Lower lobe of right lung (tissue), 2 donors: Measurements from ENCODE around the gene LRCH1. TPM values are rescaled to one million over a fixed set of nuclear protein-coding genes. Genes with fewer than 3 reads are reported as not detected.

Source experiments
- ATAC-seq, 2 donors: fragments of 200-7000 bp; cut with Tn5 transposase; one replicate each; pipeline ENCODE4 v1.9.1; 2020 to 2022; ENCODE audit warnings: mild to moderate bottlenecking in 2 of 2, moderate library complexity in 2 of 2
- DNase-seq: peaks from one replicate; pipeline ENCODE4 v3.0.0-alpha.2; 2020
- H3K27ac ChIP-seq: fragments of 200-600 bp; one replicate; pipeline ENCODE4 v1.8.0; 2022
- H3K27me3 ChIP-seq: fragments of 200-600 bp; one replicate; pipeline ENCODE4 v1.8.0; 2022; ENCODE audit warnings: low read depth
- H3K36me3 ChIP-seq: fragments of 200-600 bp; one replicate; pipeline ENCODE4 v1.8.0; 2022; ENCODE audit warnings: mild to moderate bottlenecking
- H3K4me1 ChIP-seq: fragments of 200-600 bp; one replicate; pipeline ENCODE4 v1.8.0; 2022
- H3K4me3 ChIP-seq: fragments of 200-600 bp; one replicate; pipeline ENCODE4 v1.8.0; 2022; ENCODE audit warnings: mild to moderate bottlenecking
- H3K9me3 ChIP-seq: fragments of 200-600 bp; one replicate; pipeline ENCODE4 v1.8.0; 2022
- intact Hi-C: fragments of 100-400 bp; cut with DNase I; formaldehyde crosslinking; loops from one replicate; pipeline ENCODE4 v1.11.0; 2022
- total RNA-seq: library from RNA; stranded (reverse); fragmentation: NEBNext Ultra II Directional; extraction: Animal tissue kit (Norgen Biotek cat#: 25700); gene quantifications from one replicate; pipeline ENCODE4 v1.2.1, GENCODE V29; 2021
- TF ChIP-seq, protein P1 (sequence below): fragments of 200-600 bp; IDR thresholded peaks from one replicate; pipeline ENCODE4 v1.8.0; 2022; ENCODE audit warnings: antibody characterized with exemption, mild to moderate bottlenecking
- donor health status: DM: no; HTN: yes; CAD: no; lungs with severe emphysema.

Gene LRCH1
- total RNA-seq, 1 donor from 2014 or later, result 25.9 TPM

DNA sequence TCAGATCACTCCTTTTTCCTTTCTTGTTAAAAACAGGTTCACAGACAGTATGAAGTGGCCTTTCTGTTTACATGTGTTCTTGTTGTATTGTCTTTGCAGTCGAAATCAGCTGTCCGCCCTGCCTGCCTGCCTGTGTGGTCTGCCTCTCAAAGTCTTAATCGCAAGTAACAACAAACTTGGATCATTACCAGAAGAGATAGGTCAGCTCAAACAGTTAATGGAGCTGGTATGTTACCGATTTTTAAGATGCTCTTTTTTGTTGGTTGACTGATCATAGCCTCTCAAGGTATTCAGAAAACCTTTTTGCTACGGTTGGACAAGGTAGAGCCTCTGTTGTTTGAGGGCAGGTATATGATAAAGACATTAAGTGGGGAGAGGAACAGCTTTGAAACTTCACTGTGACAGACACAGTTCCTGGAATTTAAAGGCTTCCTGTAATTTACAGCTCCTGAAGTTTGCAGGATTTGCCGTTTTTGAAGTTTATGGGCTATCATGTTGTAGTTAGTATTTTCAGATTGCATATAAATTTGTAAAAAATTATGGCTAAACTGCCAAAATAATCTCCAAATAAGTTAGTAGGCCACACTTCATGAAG is 116.1 kb downstream of the LRCH1 start:
- Histone ChIP-seq H3K9me3 (no peaks in the 10 kb centered on the region), H3K27ac (no peak overlapping the region), H3K4me1 (peaks cover 47% of the 10 kb centered on the region), H3K27me3 (no peaks in the 10 kb centered on the region), H3K36me3 (peaks cover 9% of the 10 kb centered on the region), H3K4me3 (no peak overlapping the region)
- no peak for ATAC-seq
- DNase-seq, result no peak
- TF ChIP-seq, protein P1, sequence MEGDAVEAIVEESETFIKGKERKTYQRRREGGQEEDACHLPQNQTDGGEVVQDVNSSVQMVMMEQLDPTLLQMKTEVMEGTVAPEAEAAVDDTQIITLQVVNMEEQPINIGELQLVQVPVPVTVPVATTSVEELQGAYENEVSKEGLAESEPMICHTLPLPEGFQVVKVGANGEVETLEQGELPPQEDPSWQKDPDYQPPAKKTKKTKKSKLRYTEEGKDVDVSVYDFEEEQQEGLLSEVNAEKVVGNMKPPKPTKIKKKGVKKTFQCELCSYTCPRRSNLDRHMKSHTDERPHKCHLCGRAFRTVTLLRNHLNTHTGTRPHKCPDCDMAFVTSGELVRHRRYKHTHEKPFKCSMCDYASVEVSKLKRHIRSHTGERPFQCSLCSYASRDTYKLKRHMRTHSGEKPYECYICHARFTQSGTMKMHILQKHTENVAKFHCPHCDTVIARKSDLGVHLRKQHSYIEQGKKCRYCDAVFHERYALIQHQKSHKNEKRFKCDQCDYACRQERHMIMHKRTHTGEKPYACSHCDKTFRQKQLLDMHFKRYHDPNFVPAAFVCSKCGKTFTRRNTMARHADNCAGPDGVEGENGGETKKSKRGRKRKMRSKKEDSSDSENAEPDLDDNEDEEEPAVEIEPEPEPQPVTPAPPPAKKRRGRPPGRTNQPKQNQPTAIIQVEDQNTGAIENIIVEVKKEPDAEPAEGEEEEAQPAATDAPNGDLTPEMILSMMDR, result no peak
- intact Hi-C loops, result no loop called here

DNA sequence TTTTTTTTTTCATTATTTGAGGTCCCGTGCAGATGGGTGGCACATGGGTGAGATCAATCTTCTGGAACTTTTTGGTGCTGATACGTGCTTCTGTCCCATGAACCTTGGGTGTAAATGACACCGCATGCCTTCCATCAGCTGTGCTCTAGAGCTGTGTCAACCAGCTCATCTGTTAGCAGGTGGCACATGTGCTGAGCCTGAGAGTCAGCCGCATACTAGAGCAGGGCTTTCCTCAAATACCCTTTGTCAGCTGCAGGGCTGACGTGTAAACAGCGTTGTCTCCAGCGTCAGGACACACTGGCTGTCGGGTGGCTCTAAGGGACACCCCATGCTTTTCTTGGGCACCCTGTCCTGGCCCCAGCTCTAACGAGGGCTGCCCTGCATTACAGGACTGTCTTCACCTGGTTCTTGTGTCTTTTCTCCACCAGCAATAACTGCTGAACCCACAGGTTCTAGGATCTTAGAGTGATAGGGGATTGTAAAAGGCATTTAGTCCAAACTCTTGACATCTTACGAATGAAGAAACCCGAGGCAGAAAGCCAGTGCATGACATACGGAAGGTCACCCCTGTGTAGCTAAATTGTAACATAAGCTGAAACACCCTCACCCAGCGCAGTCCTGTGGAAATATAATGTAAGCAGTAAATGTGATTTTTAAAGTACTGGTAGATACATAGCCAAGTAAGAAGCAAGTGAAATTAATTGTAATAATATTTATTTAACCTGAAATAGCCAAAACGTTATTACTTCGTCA is 119.5 kb downstream of the LRCH1 start:
- Histone ChIP-seq H3K27ac (no peak overlapping the region), H3K27me3 (no peaks in the 10 kb centered on the region), H3K9me3 (no peaks in the 10 kb centered on the region), H3K4me3 (no peak overlapping the region), H3K4me1 (peaks cover 27% of the 10 kb centered on the region), H3K36me3 (peaks cover 9% of the 10 kb centered on the region)
- ATAC-seq (no peak), DNase-seq (no peak)
- TF ChIP-seq, protein P1, result no peak
- intact Hi-C loops, result no loop called here

DNA sequence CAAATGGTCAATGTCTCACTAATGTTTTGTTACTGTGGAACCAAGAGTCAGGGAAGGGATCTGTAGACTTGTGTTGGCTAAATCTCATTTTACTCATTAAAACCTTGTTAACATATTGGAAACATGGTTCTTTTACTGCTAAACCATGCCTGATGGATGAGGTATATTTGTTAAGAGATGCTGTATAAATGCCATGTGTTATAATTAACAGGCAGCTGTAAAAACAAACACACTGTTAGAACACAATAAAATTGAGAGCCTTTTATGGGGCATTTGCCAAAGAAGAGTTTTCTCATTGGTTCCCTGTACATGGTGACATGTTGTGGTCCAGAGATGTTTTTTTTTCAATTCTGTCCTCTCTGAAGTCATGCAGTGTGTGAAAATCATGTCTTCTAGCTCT is 122.0 kb downstream of the LRCH1 start:
- intact Hi-C loops, result no loop called here
- H3K9me3 ChIP-seq, result no peaks in the 10 kb centered on the region
- ATAC-seq, result no peak
- no peak overlapping the region for H3K27ac ChIP-seq
- H3K27me3 ChIP-seq, result no peaks in the 10 kb centered on the region
- H3K4me3 ChIP-seq, result no peak overlapping the region
- DNase-seq, result no peak
- TF ChIP-seq, protein P1, result no peak
- peaks cover 6% of the 10 kb centered on the region for H3K36me3 ChIP-seq
- H3K4me1 ChIP-seq, result peaks cover 26% of the 10 kb centered on the region

DNA sequence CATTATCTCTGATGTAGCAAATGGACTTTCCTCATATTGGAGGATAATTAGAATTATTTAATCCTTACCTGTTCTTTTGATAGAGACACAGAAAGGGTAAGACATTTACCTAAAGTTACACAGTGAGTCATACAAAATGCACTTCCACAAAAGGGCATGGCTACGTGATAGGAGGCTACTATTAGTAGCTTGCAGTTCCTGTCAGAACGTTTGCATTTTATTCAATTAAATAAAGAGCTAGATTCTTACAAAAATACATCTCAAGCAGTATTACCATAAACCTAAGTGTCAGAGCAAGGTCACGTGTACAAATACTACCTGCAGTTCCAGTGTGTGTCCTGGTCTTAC is 123.4 kb downstream of the LRCH1 start:
- intact Hi-C loops, result no loop called here
- ATAC-seq, result no peak

DNA sequence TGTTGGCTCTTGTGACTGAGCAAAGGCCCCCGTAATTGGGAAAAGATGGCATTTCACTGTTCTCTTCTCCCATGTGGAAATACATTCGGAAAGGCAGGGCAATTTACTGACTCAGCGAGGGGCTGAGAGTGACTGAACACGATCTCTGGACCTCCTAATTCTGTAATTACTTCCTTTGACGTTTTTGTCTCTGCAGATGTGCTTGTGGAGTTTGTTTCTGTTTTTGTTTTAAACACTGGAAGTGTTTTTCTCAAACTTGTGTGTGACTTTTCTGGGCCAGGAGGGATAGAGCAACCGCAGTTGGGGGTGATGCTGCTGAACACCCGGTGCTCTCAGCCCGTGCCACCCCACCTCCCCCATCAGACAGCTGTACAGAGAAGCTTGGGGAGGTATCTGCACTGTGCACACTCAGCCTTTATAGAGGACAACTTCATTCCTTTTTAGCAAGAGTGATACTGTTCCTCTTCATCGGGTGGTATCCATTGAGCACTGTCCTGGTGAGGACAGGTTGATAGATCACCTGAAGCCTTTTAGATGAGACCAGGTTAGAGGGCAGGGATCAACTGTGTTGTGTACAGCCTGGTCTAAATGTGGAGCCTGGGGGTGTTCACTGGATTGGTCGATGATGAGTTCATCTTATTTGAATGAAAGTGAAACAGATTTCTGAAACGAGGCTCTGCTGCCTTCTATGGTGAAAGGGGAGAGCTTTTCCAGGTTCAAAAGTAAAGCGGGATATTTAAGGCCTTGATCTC is 126.6 kb downstream of the LRCH1 start:
- peak; percentile 71 to 83 for ATAC-seq
- Histone ChIP-seq H3K4me1 (peaks cover 40% of the 10 kb centered on the region), H3K27me3 (no peaks in the 10 kb centered on the region), H3K36me3 (no peaks in the 10 kb centered on the region), H3K27ac (peak overlapping the region; percentile 73), H3K4me3 (peak overlapping the region; percentile 36), H3K9me3 (no peaks in the 10 kb centered on the region)
- DNase-seq, result no peak
- intact Hi-C loops, result no loop called here
- TF ChIP-seq, protein P1, result peak; percentile 11

More for the DNA sequence above, 123.4 kb downstream of the LRCH1 start:
- H3K36me3 ChIP-seq, result no peaks in the 10 kb centered on the region
- no peaks in the 10 kb centered on the region for H3K27me3 ChIP-seq
- no peak overlapping the region for H3K27ac ChIP-seq
- TF ChIP-seq, protein P1, result no peak
- no peak overlapping the region for H3K4me3 ChIP-seq
- no peaks in the 10 kb centered on the region for H3K9me3 ChIP-seq
- H3K4me1 ChIP-seq, result peaks cover 33% of the 10 kb centered on the region
- no peak for DNase-seq
